ENCODE data around the gene UPF2.
"Not testable (repeated sequence)": the region's sequence is repeated elsewhere in the genome, so short reads cannot be mapped to it uniquely, and the experiment has no call there.

Gene UPF2

GRCh38 chr10:12018438-12019282, 23.9 kb downstream of the UPF2 start:
- Histone ChIP-seq H3K4me1 (no peaks in the 10 kb centered on the region), H3K4me3 (ENCODE audit: low read depth, low read length) (no peak overlapping the region), H3K27me3 (no peaks in the 10 kb centered on the region), H3K36me3 (peaks cover 6% of the 10 kb centered on the region), H3K9me3 (no peaks in the 10 kb centered on the region)
- TF ChIP-seq CTCF (IDR thresholded peaks at IDR 0.05; ENCODE audit: low read depth, low read length) = no peak
- no peak for DNase-seq

GRCh38 chr10:12013926-12014325, 28.7 kb downstream of the UPF2 start:
- H3K36me3 ChIP-seq = peaks cover 19% of the 10 kb centered on the region
- no peak for TF ChIP-seq CTCF (IDR thresholded peaks at IDR 0.05; ENCODE audit: low read depth, low read length)

GRCh38 chr10:12013391-12013790, 29.2 kb downstream of the UPF2 start:
- H3K4me1 ChIP-seq; H3K27me3 ChIP-seq; H3K4me3 ChIP-seq (ENCODE audit: low read depth, low read length); DNase-seq; H3K9me3 ChIP-seq: not testable (repeated sequence)
- peaks cover 19% of the 10 kb centered on the region for H3K36me3 ChIP-seq

More at GRCh38 chr10:12013926-12014325, 28.7 kb downstream of the UPF2 start:
- Histone ChIP-seq H3K27me3 (no peaks in the 10 kb centered on the region), H3K9me3 (no peaks in the 10 kb centered on the region), H3K4me3 (ENCODE audit: low read depth, low read length) (no peak overlapping the region), H3K4me1 (no peaks in the 10 kb centered on the region)
- DNase-seq = no peak

GRCh38 chr10:12010353-12010752, 32.3 kb downstream of the UPF2 start:
- no peaks in the 10 kb centered on the region for H3K9me3 ChIP-seq
- H3K36me3 ChIP-seq = peaks cover 22% of the 10 kb centered on the region
- no peaks in the 10 kb centered on the region for H3K27me3 ChIP-seq
- TF ChIP-seq CTCF (IDR thresholded peaks at IDR 0.05; ENCODE audit: low read depth, low read length) = no peak
- no peak for DNase-seq
- no peak overlapping the region for H3K4me3 ChIP-seq (ENCODE audit: low read depth, low read length)
- H3K4me1 ChIP-seq = no peaks in the 10 kb centered on the region

- H3K9me3 ChIP-seq; DNase-seq; H3K4me3 ChIP-seq (ENCODE audit: low read depth, low read length); H3K4me1 ChIP-seq; H3K27me3 ChIP-seq: not testable (repeated sequence)
- peaks cover 25% of the 10 kb centered on the region for H3K36me3 ChIP-seq
These were observed 33.8 kb downstream of the UPF2 start for GRCh38 chr10:12008842-12009241.

GRCh38 chr10:12006671-12007070, 35.9 kb downstream of the UPF2 start:
- Histone ChIP-seq H3K4me3 (ENCODE audit: low read depth, low read length) (no peak overlapping the region), H3K27me3 (no peaks in the 10 kb centered on the region), H3K9me3 (no peaks in the 10 kb centered on the region), H3K4me1 (no peaks in the 10 kb centered on the region), H3K36me3 (peaks cover 36% of the 10 kb centered on the region)
- no peak for DNase-seq
- TF ChIP-seq CTCF (IDR thresholded peaks at IDR 0.05; ENCODE audit: low read depth, low read length) = no peak

GRCh38 chr10:11993834-11994468, 48.7 kb downstream of the UPF2 start:
- TF ChIP-seq CTCF (IDR thresholded peaks at IDR 0.05; ENCODE audit: low read depth, low read length) = no peak
- H3K27me3 ChIP-seq = no peaks in the 10 kb centered on the region
- H3K4me3 ChIP-seq (ENCODE audit: low read depth, low read length) = no peak overlapping the region
- H3K9me3 ChIP-seq = no peaks in the 10 kb centered on the region
- no peak for DNase-seq
- H3K36me3 ChIP-seq = peaks cover 11% of the 10 kb centered on the region
- no peaks in the 10 kb centered on the region for H3K4me1 ChIP-seq
